Measurements from ENCODE around the gene CLIC6. TPM values are rescaled to one million over a fixed set of nuclear protein-coding genes. Genes with fewer than 3 reads are reported as not detected.

The CLIC6 gene
- total RNA-seq, 2 experiments from 2014 or later: not detected

GRCh38 chr21:34651642-34652041, 17.2 kb upstream of the CLIC6 start:
- H3K9me3 ChIP-seq (ENCODE audit: low read length): no peaks in the 10 kb centered on the region
- CTCF ChIA-PET (ENCODE audit: unreplicated experiment): no interaction called here
- H3K36me3 ChIP-seq (ENCODE audit: insufficient read depth, low read length): no peaks in the 10 kb centered on the region
- H3K4me1 ChIP-seq (ENCODE audit: insufficient read depth, low read length, poor library complexity, severe bottlenecking): no peaks in the 10 kb centered on the region
- intact Hi-C loops (cut with micrococcal nuclease; ENCODE audit: unreplicated experiment): no loop called here
- no peaks in the 10 kb centered on the region for H4K20me1 ChIP-seq (ENCODE audit: insufficient read depth, low read length)
- DNase-seq (ENCODE audit: low spot score): no peak
- no peaks in the 10 kb centered on the region for H3K79me2 ChIP-seq (ENCODE audit: insufficient read depth, low read depth, low read length)
- TF ChIP-seq CTCF (conservative IDR thresholded peaks at IDR 0.05; ENCODE audit: low read length): no peak
- H3K4me3 ChIP-seq (ENCODE audit: low read depth, low read length, poor library complexity, severe bottlenecking): no peak overlapping the region
- H3K9me2 ChIP-seq (ENCODE audit: insufficient read depth, low read length): no peaks in the 10 kb centered on the region
- H3K4me2 ChIP-seq (ENCODE audit: low read length): no peak overlapping the region
- H2AFZ ChIP-seq (ENCODE audit: low read length): no peak overlapping the region
- POLR2A ChIA-PET: interaction anchor here (0.6 kb wide), 1 partner anchor 245 kb away, joined by 3 read pairs; no protein-coding TSS in a partner anchor
- no peak overlapping the region for H3K27ac ChIP-seq (ENCODE audit: low read depth, low read length, poor library complexity, severe bottlenecking)
- no TSS peak for BruUV-seq (replicated peaks)

- H3K27ac ChIP-seq (ENCODE audit: low read depth, low read length, poor library complexity, severe bottlenecking): no peak overlapping the region
- no peak overlapping the region for H2AFZ ChIP-seq (ENCODE audit: low read length)
- POLR2A ChIA-PET: interaction anchor here (0.8 kb wide), 1 partner anchor 16 kb away, joined by 3 read pairs; no protein-coding TSS in a partner anchor
- H3K9me2 ChIP-seq (ENCODE audit: insufficient read depth, low read length): no peaks in the 10 kb centered on the region
- H3K4me3 ChIP-seq (ENCODE audit: low read depth, low read length, poor library complexity, severe bottlenecking): no peak overlapping the region
- H3K79me2 ChIP-seq (ENCODE audit: insufficient read depth, low read depth, low read length): no peaks in the 10 kb centered on the region
- intact Hi-C loops (cut with micrococcal nuclease; ENCODE audit: unreplicated experiment): no loop called here
- no peaks in the 10 kb centered on the region for H3K4me1 ChIP-seq (ENCODE audit: insufficient read depth, low read length, poor library complexity, severe bottlenecking)
- no TSS peak for BruUV-seq (replicated peaks)
- H4K20me1 ChIP-seq (ENCODE audit: insufficient read depth, low read length): no peaks in the 10 kb centered on the region
- no peaks in the 10 kb centered on the region for H3K36me3 ChIP-seq (ENCODE audit: insufficient read depth, low read length)
- H3K4me2 ChIP-seq (ENCODE audit: low read length): no peak overlapping the region
- CTCF ChIA-PET (ENCODE audit: unreplicated experiment): no interaction called here
- no peaks in the 10 kb centered on the region for H3K9me3 ChIP-seq (ENCODE audit: low read length)
- DNase-seq (ENCODE audit: low spot score): no peak
- TF ChIP-seq CTCF (conservative IDR thresholded peaks at IDR 0.05; ENCODE audit: low read length): no peak
- no peak for TF ChIP-seq EZH2phosphoT487 (IDR thresholded peaks at IDR 0.05; ENCODE audit: borderline replicate concordance, low read depth, low read length)
These were observed 15.3 kb upstream of the CLIC6 start for GRCh38 chr21:34653522-34653921.

- intact Hi-C loops (cut with micrococcal nuclease; ENCODE audit: unreplicated experiment): no loop called here
- H3K4me3 ChIP-seq (ENCODE audit: low read depth, low read length, poor library complexity, severe bottlenecking): no peak overlapping the region
- no peaks in the 10 kb centered on the region for H3K79me2 ChIP-seq (ENCODE audit: insufficient read depth, low read depth, low read length)
- no TSS peak for BruUV-seq (replicated peaks)
- H2AFZ ChIP-seq (ENCODE audit: low read length): no peak overlapping the region
- H3K36me3 ChIP-seq (ENCODE audit: insufficient read depth, low read length): no peaks in the 10 kb centered on the region
- TF ChIP-seq EZH2phosphoT487 (IDR thresholded peaks at IDR 0.05; ENCODE audit: borderline replicate concordance, low read depth, low read length) (no peak), CTCF (conservative IDR thresholded peaks at IDR 0.05; ENCODE audit: low read length) (no peak)
- no peaks in the 10 kb centered on the region for H4K20me1 ChIP-seq (ENCODE audit: insufficient read depth, low read length)
- ChIA-PET CTCF (ENCODE audit: unreplicated experiment) (no interaction called here), POLR2A (interaction anchor here (0.5 kb wide), 1 partner anchor 37 kb away, joined by 6 read pairs; no protein-coding TSS in a partner anchor)
- H3K4me1 ChIP-seq (ENCODE audit: insufficient read depth, low read length, poor library complexity, severe bottlenecking): no peaks in the 10 kb centered on the region
- no peak overlapping the region for H3K4me2 ChIP-seq (ENCODE audit: low read length)
- peaks cover 12% of the 10 kb centered on the region; the same call in 1 of the 2 replicates for H3K9me3 ChIP-seq (ENCODE audit: low read length)
- H3K27ac ChIP-seq (ENCODE audit: low read depth, low read length, poor library complexity, severe bottlenecking): no peak overlapping the region
- no peak for DNase-seq (ENCODE audit: low spot score)
- no peaks in the 10 kb centered on the region for H3K9me2 ChIP-seq (ENCODE audit: insufficient read depth, low read length)
These were observed 6.9 kb upstream of the CLIC6 start for GRCh38 chr21:34661848-34662247.

Measured in OCI-LY7 (cell line).